Posterior vena cava (tissue), 2 donors: ENCODE data around the gene PFKM. TPM values are rescaled to one million over a fixed set of nuclear protein-coding genes. Genes with fewer than 3 reads are reported as not detected.

ENCODE experiments used
- DNase-seq: peaks from one replicate; pipeline ENCODE4 v3.0.0-alpha.2; 2020; ENCODE audit warnings: low spot score
- intact Hi-C, 2 donors: fragments of 100-400 bp; cut with DNase I; formaldehyde crosslinking; loops; one replicate each; pipeline versions ENCODE4 v1.14.1 to v1.14.2; 2022 to 2023
- total RNA-seq, 2 donors: library from RNA; stranded (reverse); fragmentation: NEBNext Ultra II Directional; extraction: Animal tissue kit (Norgen Biotek cat#: 25700); gene quantifications; one replicate each; pipeline ENCODE4 v1.2.1, GENCODE V29; 2021
- donor health status: DM: yes; HTN: yes; CAD: no.
- donor health status: DM: yes; HTN: yes; CAD: no.

Gene PFKM
- total RNA-seq, 2 donors from 2014 or later: 44.7 to 49.0 TPM

DNA sequence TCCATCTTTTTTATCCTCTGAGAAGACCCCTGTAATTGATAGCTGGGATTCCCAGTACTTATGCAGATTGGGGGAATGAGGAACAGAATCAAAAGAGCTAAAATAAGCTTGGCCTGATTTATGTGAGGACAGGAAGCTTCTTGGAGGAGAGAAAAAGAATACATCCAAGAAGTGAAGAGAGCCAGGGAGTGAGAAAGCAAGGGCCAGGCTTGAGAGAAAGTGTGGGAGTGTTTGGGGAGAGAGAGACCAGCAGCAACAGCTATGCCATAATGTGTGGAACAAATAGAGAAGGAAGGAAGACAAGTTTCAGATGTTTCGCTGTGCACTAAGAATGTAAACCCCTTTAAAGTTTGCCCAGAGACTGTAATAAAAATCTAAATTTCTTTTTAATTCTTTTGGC, 60.3 kb downstream of the PFKM start:
- DNase-seq: no peak
- intact Hi-C loops: no loop called here

DNA sequence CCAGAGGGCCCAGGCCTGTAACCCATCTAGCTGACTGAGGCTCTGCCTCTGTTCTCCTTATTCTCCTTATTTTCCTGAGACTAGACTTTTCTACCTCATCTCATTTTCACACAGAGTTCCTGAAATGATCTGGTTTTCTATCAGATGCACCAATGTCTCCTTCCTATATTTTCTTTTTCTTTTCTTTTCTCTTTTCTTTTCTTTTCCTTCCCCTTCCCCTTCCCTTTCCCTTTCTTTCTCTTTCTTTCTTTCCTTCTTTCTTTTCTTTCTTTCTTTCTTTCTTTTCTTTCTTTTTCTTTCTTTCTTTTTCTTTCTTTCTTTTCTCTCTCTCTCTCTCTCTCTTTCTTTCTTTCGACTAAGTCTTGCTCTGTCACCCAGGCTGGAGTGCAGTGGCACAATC, 61.3 kb downstream of the PFKM start:
- intact Hi-C loops: no loop called here
- DNase-seq: no peak

DNA sequence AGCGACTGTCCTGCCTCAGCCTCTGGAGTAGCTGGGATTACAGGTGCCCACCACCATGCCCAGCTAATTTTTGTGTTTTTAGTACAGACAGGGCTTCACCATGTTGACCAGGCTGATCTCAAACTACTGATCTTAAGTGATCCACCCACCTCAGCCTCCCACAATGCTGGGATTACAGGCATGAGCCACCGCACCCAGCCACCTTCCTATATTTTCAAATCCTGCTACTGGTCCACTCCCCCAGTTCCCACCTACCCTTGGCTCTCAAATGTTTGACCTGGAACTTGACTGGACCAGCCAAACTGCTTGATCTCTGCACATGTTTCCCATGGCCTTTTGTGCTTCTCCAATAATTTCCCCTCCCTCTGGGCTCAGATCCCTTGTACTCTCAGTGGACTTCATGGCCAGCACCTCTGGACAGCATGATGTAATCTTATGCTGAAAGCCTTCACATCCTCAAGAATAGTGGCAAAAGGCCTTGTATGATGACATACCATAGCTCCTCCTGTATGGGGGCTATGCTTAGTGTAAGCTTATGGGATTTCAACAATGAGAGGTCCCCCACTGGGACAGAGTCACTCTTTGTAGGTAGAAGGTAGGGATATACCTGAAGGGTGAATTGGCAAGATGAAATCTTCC, 61.8 kb downstream of the PFKM start:
- intact Hi-C loops: no loop called here
- no peak for DNase-seq

DNA sequence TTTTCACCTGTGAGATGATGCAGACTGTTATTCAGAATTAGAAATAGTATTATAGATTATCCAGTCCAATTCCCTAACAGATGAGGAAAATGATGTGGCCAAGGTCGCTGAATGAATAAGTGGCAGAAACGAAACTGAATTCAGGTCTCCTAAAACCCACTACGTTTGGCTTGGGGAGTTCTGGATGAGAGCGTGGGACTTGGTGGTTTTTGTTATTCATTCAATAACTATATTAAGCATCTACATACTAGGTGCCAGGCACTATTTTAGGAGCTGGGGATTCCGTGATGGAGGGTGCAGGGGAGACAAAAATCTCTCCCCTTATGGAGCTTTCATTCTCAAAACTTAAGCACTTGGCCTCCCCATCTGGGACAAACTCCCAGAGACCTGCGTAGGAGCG, 63.5 kb downstream of the PFKM start:
- no peak for DNase-seq
- intact Hi-C loops: no loop called here

DNA sequence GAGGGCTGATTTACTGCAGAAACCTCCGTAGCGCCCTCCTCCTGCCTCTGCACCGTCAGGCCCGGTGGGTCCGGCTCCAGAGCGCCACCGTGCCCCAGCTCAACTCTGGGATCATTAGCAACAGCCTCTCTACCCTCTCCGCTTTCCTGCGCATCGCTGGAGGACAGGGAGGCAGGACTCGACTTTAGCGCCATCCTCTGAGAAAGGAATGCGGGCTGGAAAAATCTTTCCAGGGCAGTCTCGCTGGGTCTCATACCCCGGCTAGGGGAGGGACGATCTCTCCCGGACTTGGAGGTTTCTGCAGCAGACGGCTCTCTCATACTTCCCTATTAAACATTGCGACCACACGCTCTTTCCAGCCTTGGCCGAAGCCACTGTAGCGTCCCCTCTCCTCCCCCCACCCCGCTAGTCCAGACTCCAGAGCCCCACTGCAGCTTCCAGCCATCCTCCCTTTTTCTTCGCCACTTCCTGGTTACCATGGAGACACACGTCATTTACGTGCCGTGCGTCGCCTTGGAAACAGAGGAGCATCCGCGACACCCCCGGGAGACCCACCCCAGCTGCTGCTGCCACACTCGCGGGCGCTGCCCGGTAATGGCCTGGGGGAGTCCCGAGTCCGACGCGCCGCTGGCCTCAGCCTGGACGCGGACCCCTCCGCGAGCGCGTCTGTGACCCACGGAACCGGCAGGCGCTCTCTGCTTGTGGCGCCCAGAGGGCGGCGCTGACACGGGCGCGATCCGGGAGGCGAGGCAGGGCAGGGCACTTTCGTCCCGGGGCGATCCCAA, 64.1 kb downstream of the PFKM start, which contains the start of gene CCDC184:
CCDC184 (plus strand) TSS at position 554 of the 785 bp plus-strand sequence. CDS start 479 bp downstream, outside the sequence.
- intact Hi-C loops: no loop called here

DNA sequence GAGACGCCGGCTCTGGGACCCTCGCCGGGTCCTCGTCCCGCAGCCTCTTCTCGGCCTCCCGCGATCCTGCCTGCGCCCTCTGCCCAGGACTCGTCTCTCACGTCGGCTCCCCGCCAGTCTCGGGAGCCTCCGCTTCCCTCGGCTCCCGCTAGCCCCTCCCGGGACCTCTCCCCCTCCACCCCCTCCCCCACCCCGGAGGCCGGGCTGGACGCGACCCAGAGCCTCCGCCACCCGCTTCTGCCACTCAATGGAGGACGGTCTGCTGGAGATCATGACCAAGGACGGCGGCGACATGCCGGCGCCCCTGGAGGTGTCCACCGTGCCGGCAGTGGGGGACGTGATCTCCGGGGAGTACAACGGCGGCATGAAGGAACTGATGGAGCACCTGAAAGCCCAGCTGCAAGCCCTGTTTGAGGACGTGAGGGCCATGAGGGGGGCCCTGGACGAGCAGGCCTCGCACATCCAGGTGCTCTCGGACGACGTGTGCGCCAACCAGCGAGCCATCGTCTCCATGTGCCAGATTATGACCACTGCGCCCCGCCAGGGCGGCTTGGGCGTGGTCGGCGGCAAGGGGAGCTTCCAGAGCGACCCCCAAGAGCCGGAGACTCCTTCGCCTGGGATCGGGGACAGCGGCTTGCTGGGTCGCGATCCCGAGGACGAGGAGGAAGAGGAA, 64.8 kb downstream of the PFKM start:
- intact Hi-C loops: no loop called here
- DNase-seq: no peak

More for the DNA sequence above, 64.1 kb downstream of the PFKM start, which contains the start of gene CCDC184:
- peak; percentile 87 for DNase-seq

DNA sequence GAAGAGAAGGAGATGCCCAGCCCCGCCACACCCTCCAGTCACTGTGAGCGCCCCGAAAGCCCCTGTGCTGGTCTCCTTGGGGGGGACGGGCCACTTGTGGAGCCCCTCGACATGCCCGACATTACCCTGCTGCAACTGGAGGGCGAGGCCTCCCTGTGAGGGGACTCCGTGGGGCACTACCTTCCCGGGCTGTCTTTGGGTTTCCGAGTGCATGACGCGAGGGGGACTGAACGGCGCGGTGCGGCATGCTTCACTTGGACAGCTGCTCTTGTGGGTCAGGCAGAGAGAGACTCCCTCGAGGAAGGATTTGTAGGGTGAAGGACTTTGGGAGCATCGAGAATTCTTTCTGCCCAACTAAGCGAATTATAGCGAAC, 65.4 kb downstream of the PFKM start:
- intact Hi-C loops: no loop called here
- DNase-seq: no peak

DNA sequence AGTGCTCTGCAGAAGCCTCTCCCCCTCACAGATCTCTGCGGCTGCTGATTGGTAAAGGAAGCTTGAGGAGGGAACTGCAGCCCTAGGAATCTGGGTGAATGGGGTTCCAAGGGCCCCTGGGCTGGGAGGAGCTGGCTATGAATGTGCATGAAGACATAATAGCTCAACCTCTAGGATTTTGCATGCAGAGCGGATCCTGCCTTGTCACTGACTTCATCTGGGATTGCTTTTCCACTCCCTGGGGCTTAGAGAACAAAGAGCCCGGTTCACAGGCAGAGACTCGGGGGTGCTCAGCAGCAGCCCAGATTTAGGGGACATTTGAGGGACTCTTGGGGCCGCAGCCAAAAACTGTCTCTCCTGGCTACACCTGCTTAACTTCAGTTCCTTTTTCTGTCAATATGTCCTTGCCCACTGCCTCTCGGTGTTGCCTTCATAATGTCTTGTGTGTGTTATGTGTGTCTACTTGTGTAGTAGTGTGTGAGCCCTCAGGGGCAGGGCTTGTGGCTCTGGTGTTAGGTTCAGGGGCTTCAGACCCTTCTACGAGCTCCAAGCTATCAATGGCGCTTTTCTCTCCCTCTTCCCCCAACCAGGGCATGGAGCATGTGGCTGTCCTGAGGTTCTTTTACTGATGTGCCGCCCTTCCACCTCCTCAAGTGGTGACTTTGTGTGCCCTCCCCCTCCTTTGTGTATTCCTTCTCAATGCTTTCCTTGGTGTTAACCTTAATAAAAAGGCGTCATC, 66.2 kb downstream of the PFKM start:
- no peak for DNase-seq
- intact Hi-C loops: no loop called here

DNA sequence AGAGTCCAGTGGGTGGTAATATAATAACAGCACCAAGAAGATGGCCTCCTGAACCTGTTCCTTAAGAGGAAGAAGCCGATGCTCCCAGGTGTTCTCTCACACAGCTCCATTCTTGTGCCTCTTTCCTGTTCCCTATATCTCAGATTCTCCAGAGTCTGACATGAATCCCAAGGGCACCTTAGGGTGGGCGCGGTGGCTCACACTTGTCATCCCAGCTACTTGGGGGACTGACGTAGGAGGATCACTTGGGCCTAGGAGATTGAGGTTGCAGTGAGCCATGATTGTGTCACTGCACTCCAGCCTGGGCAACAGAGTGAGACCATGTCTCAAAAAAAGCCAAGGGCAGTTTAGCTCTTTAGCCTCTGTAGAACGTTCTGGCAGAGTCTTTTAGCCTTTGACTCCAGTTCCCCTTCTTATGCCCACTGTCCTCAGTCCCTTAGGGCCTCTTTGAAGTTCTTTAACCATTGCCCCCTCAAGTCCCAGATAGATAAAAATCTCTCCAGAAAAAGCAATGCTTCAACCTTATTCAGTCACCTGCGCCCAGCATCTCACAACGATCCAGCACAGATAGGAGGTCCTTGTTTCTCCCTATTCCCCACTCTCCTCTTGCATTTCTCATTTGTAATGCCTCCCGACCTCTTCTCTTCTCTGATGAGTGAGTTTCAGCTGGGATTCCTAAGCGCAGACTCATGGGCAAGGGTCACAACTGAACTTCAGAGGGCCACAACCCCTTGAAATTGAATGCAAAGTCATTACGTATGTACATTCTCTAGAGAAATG, 68.9 kb downstream of the PFKM start:
- intact Hi-C loops: no loop called here
- no peak for DNase-seq

DNA sequence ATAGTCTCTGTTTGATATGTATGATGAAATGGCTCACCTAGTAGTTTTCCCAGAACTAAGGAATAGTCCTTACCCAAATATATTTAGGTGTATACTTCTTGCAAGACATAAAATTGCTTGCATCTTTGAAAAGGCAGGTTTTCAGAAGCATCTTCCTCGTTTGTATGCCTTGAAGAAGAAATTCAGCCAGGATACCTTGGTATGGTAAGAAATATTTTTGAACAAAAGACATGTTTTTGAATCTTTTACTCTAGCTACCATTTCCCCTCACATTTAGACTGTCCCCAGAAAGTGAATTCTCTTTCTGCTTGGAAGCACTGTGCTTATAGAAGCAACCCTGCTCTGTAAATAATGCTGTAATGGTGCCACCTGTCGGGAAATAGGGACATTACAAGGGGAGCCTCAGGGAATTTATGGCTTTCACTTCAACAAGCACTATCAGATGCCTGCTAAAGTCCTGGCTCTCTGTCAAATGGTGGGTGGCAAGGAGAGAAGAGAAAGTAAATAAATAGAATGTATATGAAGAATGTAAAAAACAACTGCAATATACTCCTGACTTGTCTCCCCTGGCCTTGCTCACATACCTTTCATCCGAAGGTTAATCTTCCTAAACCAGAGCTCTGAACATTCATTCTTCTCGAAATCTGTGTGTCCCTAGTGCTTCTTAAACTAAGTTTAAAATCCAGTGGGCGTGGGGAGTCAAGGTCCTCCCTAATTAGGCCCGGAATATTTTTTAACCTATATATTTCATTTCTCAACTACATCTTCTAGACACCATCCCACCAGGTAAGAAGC, 70.4 kb downstream of the PFKM start:
- no peak for DNase-seq
- intact Hi-C loops: no loop called here

DNA sequence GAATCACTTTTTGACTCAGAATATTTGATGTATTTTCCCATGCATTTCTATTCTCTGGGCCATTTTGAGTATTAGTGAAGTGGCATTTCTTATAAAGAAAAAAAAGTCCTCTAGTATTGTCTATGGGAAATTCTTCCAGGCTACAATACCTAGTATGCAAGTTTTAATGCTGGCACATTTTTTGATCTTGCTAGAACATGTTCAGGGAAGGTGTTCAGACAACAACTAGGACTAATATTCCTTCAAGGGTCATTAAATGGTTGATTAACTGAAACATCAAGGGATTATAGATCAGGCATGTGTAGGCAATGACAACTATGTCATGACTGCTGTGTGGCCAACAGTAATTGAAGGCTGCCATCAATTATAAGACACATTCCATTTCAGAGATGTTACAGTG, 71.9 kb downstream of the PFKM start:
- intact Hi-C loops: no loop called here
- DNase-seq: no peak

DNA sequence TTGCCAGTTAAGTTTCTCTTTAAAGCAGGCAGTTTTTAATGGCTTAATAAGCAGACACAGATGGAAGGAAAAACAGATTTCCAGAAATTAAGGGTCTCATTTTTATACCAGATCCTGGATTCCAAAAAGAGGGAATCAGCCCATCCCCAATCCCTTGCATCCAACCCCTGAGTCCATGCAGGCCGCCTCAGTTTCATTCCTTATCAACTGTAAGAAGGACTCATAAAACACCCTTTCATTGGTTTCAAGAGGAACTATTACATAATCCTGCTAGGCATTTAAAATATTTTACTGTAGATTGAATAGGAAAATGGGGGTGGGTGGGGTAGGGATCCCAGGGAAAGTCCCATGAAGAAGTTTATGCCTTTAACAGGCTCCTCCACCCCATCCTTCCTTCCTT, 73.7 kb downstream of the PFKM start:
- intact Hi-C loops: no loop called here
- DNase-seq: no peak

DNA sequence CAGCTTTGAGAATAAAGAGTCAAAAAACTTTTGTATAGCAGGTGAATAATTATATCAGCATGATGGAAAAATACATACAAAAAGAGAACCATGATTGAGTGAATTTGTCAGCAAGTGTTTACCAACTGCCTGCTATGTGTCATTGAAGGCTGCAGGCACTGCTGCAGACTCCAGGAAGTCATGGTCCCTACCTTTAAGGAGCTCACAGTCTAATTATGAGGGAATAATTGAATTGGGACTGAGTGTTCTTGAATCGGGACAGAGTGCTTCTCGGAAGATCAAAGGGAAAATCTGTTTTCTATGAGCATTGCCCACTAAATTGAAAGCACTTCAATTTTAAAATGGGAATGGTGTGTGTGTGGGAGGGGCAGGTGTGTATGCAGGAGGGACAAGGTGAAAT, 74.5 kb downstream of the PFKM start:
- intact Hi-C loops: no loop called here
- DNase-seq: no peak

DNA sequence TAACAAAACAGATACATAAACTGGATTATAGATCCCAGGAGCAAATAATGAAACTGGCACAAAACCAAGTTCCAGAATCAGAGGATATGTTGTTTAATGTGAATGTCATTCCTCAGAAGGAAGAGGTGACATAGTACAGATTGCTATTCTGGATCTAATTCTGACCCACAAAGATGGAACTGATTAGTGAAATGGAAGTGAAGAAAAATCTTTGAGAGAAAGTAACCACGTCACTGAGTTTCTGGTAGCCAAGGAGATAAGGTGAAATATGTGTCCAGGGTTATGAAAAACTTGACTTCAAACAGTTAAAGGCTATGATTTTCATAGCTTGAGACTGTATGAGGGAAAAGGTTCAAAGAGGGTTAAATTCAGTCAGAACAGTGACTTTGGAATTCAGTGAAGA, 75.6 kb downstream of the PFKM start:
- DNase-seq: no peak
- intact Hi-C loops: no loop called here
